Dorsolateral prefrontal cortex (tissue), 118 donors: ENCODE data around the gene DOP1A. TPM values are rescaled to one million over a fixed set of nuclear protein-coding genes. Genes with fewer than 3 reads are reported as not detected.

Source experiments
- total RNA-seq, 120 experiments: library from RNA; stranded (reverse); gene quantifications; one replicate each; pipeline versions ENCODE4 v1.2.3 to v1.2.4, GENCODE V29; 2022

The DOP1A gene
- total RNA-seq, 120 experiments from 2014 or later = 31.4 to 72.1 (median 53.8) TPM

Other genes with a start within 250 kb of the DOP1A start
- gene UBE3D, start 1.8 kb upstream of the DOP1A start, total RNA-seq = 10 to 100 TPM in 119 of 120 experiments, 1 to 10 TPM in 1; 9.7 to 32.9 (median 16.4) TPM
- 10 to 100 TPM; 23.6 to 72.4 (median 42.1) TPM for gene PGM3, start 125.6 kb downstream of the DOP1A start, total RNA-seq
- gene RWDD2A, start 125.7 kb downstream of the DOP1A start, total RNA-seq = 10 to 100 TPM in 98 of 120 experiments, 1 to 10 TPM in 22; 6.5 to 17.7 (median 12.6) TPM